Osteoblast (primary cell): ENCODE results near the gene TRAP1. TPM values are rescaled to one million over a fixed set of nuclear protein-coding genes. Genes with fewer than 3 reads are reported as not detected.

Source experiments
- DNase-seq: peaks from one replicate; pipeline ENCODE4 v3.0.0; 2011; ENCODE audit warnings: low spot score, mixed read lengths; ENCODE audit not compliant: insufficient read length; ENCODE audit errors: missing footprints
- H2AFZ ChIP-seq: 2 replicates; pipeline ENCODE4 v1.6.0; 2011; ENCODE audit warnings: mild to moderate bottlenecking, low read length
- H3K27ac ChIP-seq: 2 replicates; pipeline ENCODE4 v1.5.1; 2011; ENCODE audit warnings: mild to moderate bottlenecking, low read depth, low read length, moderate library complexity
- H3K27me3 ChIP-seq: 2 replicates; pipeline ENCODE4 v1.6.0; 2012; ENCODE audit warnings: mild to moderate bottlenecking, control low read depth, inconsistent platforms, low read length, moderate library complexity; ENCODE audit not compliant: insufficient read depth
- H3K36me3 ChIP-seq: 2 replicates; pipeline ENCODE4 v1.5.1; 2011; ENCODE audit warnings: mild to moderate bottlenecking, low read length, control low read depth, moderate library complexity; ENCODE audit not compliant: insufficient read depth
- H3K4me1 ChIP-seq: 2 replicates; pipeline ENCODE4 v1.5.1; 2011; ENCODE audit warnings: mild to moderate bottlenecking, low read length, control low read depth, moderate library complexity; ENCODE audit not compliant: insufficient read depth
- H3K4me2 ChIP-seq: 2 replicates; pipeline ENCODE4 v1.6.0; 2011; ENCODE audit warnings: mild to moderate bottlenecking, low read length; ENCODE audit not compliant: insufficient read depth
- H3K4me3 ChIP-seq: fragments of 200-600 bp; sonication (generic); 3 replicates; pipeline ENCODE4 v1.5.1; 2012; ENCODE audit warnings: mild to moderate bottlenecking, low read length, inconsistent platforms; ENCODE audit not compliant: insufficient read depth
- H3K79me2 ChIP-seq: 2 replicates; pipeline ENCODE4 v1.6.0; 2012; ENCODE audit warnings: mild to moderate bottlenecking, low read length, control low read depth, inconsistent platforms; ENCODE audit not compliant: insufficient read depth
- H3K9me3 ChIP-seq: 2 replicates; pipeline ENCODE4 v1.5.1; 2011; ENCODE audit warnings: low read depth, low read length, control low read depth
- H4K20me1 ChIP-seq: 2 replicates; pipeline ENCODE4 v1.6.0; 2012; ENCODE audit warnings: mild to moderate bottlenecking, low read length, control low read depth; ENCODE audit not compliant: insufficient read depth
- CTCF ChIP-seq: IDR thresholded peaks from 2 replicates; pipeline ENCODE4 v1.5.1; 2011; ENCODE audit warnings: mild to moderate bottlenecking, low read depth, low read length, moderate library complexity; ENCODE audit errors: extremely low read depth
- total RNA-seq: library from RNA; depleted of rRNA; stranded (reverse); fragments of >200 nt; gene quantifications from 2 replicates; pipeline ENCODE4 v1.2.3, GENCODE V29; 2012

The TRAP1 gene
- total RNA-seq, 1 donor, result 56.5 TPM

GRCh38 chr16:3661922-3662321, 55.4 kb downstream of the TRAP1 start:
- no peak overlapping the region for H3K4me2 ChIP-seq
- H3K27ac ChIP-seq, result no peak overlapping the region
- H3K9me3 ChIP-seq, result no peaks in the 10 kb centered on the region
- DNase-seq, result no peak
- H3K27me3 ChIP-seq, result no peaks in the 10 kb centered on the region
- peaks cover 55% of the 10 kb centered on the region for H3K36me3 ChIP-seq
- peaks cover 17% of the 10 kb centered on the region for H4K20me1 ChIP-seq
- no peaks in the 10 kb centered on the region for H3K79me2 ChIP-seq
- TF ChIP-seq CTCF, result no peak
- no peak overlapping the region for H3K4me3 ChIP-seq
- H2AFZ ChIP-seq, result no peak overlapping the region
- peaks cover 10% of the 10 kb centered on the region for H3K4me1 ChIP-seq

- Histone ChIP-seq H3K36me3 (peaks cover 59% of the 10 kb centered on the region), H3K4me2 (no peak overlapping the region), H2AFZ (no peak overlapping the region), H3K9me3 (no peaks in the 10 kb centered on the region), H3K27ac (no peak overlapping the region), H3K79me2 (no peaks in the 10 kb centered on the region), H3K4me3 (no peak overlapping the region), H3K27me3 (no peaks in the 10 kb centered on the region), H3K4me1 (peaks cover 10% of the 10 kb centered on the region), H4K20me1 (peaks cover 21% of the 10 kb centered on the region)
- DNase-seq, result peak; percentile 78
- no peak for TF ChIP-seq CTCF
Observed at GRCh38 chr16:3661311-3661710, 56.0 kb downstream of the TRAP1 start.

- DNase-seq, result peak; percentile 78
- no peak overlapping the region for H3K4me3 ChIP-seq
Observed at GRCh38 chr16:3659251-3659650, 58.1 kb downstream of the TRAP1 start.

More at GRCh38 chr16:3659251-3659650, 58.1 kb downstream of the TRAP1 start:
- peaks cover 21% of the 10 kb centered on the region for H4K20me1 ChIP-seq
- H2AFZ ChIP-seq, result no peak overlapping the region
- no peak for TF ChIP-seq CTCF
- no peak overlapping the region for H3K4me2 ChIP-seq
- peaks cover 10% of the 10 kb centered on the region for H3K4me1 ChIP-seq
- no peaks in the 10 kb centered on the region for H3K79me2 ChIP-seq
- H3K9me3 ChIP-seq, result no peaks in the 10 kb centered on the region
- peak overlapping the region; percentile 46 for H3K27ac ChIP-seq
- H3K36me3 ChIP-seq, result peaks cover 53% of the 10 kb centered on the region
- no peaks in the 10 kb centered on the region for H3K27me3 ChIP-seq
